HG03571 (cell line): ENCODE data around the gene ANKH.
"Not testable (repeated sequence)": the region's sequence is repeated elsewhere in the genome, so short reads cannot be mapped to it uniquely, and the experiment has no call there.

ENCODE experiments used
- ATAC-seq: cut with Tn5 transposase; IDR thresholded peaks from one replicate; pipeline ENCODE4 v1.9.1; 2021; ENCODE audit not compliant: unreplicated experiment

ANKH gene

GRCh38 chr5:14884062-14884612, 12.6 kb upstream of the ANKH start:
- ATAC-seq: no peak

DNA sequence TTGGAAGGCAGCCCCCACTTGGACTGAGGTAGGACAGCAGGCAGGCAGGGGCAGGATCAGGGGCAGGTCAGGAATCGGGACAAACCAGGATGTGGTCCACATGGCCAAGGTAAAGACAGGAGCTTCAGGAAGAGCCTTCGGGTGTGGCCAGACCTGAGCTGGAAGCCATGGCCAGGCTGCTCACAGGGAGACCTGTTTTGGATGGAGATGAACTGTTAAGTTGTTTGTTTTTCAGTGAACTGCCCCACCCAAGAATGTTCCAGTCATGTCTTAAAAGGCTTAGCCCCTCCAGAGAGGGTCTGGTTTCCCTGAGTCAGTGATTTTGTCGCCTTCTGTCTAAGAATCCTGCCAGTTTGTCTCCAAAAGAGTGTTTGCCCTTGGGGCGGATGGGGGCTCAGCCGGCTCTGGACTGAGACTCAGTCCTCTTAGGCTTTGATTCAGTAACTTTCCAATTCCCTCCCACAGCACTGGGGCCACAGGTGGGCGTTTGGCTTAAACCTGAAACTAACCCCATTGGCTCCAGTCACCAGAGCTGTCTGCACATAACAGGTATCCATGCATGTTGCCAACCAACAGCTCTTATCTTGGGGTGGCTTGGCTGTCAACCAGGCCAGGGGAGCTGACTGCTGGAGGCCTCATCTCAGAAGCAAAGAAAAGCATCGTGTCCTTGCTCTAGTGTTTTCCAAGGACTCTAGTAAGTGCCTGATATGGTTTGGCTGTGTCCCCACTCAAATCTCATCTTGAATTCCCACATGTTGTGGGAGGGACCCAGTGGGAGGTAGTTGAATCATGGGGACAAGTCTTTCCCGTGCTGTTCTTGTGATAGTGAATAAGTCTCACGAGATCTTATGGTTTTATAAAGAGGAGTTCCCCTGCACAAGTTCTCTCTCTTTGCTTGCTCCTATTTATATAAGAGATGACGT, 11.3 kb upstream of the ANKH start:
- ATAC-seq: no peak

- no peak for ATAC-seq
Measured at GRCh38 chr5:14881826-14882225, 10.2 kb upstream of the ANKH start.

- ATAC-seq: no peak
Measured at GRCh38 chr5:14880688-14881087, 9.1 kb upstream of the ANKH start.

DNA sequence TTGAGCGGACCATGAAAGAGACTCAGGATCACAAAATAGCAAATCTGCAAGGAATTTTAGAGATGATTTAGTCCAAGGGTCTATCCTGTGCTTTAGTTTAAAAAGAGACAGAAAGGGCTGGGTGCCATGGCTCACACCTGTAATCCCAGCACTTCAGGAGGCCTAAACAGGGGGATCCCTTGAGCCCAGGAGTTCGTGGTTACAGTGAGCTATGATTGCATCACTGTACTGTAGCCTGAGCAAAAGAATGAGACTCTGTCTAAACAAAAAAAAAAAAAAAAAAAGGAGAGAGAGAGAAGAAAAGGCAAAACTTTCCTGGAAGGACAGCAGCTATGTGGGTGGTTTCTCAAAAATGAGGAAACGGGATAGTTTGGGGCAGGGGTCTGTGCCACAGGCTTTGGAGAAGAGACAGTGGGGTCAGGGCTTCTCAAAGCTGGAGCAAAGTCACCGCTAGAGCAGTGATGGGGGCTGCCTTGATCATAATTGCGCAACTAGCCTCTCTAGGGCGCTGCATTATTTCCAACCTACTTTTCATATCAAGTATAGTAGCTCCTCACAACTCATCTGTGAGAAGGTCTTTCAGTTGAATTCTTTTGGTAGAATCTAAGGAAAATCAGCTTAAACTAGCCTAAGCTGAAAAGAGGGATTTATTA, 8.5 kb upstream of the ANKH start:
- ATAC-seq: no peak

DNA sequence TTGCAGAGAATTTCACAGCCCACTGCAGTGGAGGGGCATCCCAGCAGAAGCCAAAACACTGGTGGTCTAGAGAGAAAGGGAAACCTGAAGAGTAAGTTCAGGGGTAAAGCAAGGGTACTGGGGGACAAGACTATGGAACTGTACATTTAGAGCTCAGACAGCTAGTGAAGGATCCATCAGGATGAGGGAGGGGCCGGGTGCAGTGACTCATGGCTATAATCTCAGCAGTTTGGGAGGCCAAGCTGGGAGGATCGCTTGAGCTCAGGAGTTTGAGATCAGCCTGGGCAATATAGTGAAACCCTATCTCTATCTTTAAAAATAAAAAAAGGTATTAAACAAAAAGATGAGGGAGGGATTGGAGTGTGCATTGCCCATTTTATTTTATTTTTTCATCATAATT, 7.8 kb upstream of the ANKH start:
- no peak for ATAC-seq

- not testable (repeated sequence) for ATAC-seq
Measured at GRCh38 chr5:14878192-14878591, 6.6 kb upstream of the ANKH start.

GRCh38 chr5:14876095-14876494, 4.5 kb upstream of the ANKH start:
- ATAC-seq: no peak

- ATAC-seq: no peak
Measured at GRCh38 chr5:14873790-14874189, 2.2 kb upstream of the ANKH start.

GRCh38 chr5:14873093-14873492, 1.5 kb upstream of the ANKH start:
- no peak for ATAC-seq

GRCh38 chr5:14872070-14872989, 752 bp upstream of the ANKH start:
- ATAC-seq: peak; percentile 36

DNA sequence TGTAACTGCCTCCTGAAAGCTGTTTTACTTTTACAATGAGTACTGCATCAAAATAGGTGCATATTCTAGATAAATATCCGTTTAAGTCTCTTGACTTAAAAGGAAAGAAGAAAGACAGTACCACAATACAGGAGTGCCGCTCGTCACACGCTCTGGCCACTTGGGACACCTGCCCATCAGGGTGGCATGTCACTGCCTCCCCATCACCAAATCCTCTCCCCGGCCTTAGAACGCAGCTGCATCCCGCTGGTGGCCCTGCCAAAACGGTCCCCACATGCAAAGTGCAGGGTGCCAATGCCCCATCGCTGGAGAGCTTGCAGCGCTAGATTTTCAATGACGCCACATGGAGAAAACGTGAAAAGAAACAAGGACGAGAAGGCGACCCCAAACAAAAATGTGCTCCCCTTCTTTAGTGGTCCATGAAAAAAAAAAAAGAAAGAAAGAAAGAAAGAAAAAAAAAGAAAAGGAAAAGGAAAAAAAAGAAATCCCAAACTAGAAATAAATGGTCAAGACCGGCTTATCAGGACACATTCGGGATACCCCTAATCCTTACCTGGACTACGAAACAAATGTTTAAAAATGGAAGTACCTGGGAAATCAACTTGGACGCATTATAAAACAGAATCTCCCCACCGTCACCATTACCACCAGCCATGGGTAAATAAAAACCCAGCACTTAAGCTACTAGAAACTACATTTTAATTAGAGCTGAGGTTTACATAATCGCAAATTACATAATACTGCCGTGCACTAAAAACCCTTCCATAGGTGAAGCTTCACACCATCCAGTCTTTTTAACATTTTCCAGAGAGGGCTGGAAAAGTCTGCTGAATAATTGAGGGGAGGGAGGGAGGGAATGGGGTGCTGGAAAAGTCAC, 1.0 kb downstream of the ANKH start:
- ATAC-seq: no peak

DNA sequence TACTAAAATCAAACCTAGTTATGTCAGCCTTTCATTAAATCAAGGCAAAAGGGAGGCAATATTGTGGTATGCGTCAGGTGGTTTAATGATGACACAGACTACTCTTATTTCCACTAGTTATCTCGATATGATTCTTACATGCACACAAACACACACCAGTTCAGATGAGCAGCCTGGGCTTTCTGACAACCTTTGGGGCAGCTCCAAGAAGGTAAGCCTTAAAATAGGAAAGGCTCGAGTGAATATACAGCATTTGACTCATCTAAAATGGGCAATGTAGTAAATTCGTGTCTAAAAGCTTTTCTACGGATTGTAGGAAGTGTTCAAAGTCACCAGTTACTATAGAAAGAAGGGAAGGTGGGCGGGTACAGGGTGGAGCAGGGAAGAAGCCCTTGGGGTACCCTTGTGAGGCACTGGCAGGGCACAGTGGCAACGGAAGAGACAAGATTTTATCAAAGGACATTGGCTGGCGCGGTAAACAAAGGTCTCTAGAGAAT, 1.9 kb downstream of the ANKH start:
- ATAC-seq: no peak

DNA sequence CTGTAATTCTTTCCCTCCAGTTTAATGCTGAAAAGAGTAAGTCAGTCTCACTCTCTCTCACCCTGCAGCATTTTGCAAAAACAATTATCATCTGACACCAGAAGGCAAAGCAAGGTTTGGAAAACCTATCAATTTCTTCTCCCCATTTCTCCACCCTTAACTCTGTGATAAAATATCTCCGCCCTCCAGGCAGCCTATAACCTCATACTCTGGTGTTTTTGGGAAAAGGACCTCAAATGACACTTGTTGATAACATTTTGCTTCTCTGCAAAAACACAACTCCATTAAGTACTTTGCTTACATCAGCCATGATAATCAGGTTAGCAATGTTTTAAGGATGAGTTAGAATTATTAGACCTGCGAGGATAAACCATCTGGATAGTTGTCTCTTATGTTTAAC, 2.3 kb downstream of the ANKH start:
- ATAC-seq: no peak

DNA sequence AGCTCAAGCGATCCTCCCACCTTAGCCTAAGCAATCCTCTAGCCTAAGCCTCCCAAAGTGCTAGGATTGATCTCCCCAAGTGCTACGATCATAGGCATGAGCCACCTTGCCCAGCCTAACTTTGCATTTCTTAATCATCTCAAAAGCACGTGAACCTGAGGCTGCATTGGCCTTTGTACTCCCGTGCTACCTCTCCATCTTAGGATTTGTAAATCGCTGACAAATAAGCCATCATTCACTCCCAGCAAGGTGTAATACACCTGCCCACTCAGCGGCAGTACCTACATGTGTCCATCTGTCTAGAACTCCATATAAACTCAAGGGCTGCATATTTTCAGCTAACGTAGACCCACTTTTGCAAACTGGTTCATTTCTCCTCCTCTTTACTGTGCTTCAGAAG, 2.8 kb downstream of the ANKH start:
- ATAC-seq: no peak

DNA sequence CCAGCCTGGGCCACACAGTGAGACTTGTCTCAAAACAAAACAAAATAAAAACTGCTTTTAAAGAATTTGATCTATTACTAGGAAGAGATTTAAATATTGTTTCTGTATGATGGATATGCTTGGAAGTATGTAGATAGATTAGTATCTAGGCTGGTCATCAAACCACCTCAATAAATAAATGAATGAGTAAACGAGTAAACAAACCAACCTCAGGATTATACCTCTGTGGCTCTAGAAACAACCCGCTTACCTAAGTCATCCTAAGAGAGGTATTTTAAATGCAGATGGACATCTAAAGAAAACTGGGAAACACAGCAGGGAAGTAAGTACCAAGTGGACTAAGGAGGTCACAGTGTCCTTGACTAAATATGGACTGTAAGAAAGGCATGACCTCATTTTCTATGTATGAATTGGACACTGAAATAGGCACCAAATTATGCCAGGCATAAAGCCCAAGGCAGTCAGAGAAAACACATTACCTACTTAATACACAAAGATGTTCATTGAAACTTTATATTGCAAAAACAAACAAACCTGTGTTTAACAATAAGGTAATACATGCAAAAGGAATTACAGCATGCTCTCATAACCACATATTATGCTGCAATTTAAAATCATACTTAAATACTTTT, 7.3 kb downstream of the ANKH start:
- ATAC-seq: no peak

GRCh38 chr5:14863105-14863504, 8.5 kb downstream of the ANKH start:
- ATAC-seq: no peak

DNA sequence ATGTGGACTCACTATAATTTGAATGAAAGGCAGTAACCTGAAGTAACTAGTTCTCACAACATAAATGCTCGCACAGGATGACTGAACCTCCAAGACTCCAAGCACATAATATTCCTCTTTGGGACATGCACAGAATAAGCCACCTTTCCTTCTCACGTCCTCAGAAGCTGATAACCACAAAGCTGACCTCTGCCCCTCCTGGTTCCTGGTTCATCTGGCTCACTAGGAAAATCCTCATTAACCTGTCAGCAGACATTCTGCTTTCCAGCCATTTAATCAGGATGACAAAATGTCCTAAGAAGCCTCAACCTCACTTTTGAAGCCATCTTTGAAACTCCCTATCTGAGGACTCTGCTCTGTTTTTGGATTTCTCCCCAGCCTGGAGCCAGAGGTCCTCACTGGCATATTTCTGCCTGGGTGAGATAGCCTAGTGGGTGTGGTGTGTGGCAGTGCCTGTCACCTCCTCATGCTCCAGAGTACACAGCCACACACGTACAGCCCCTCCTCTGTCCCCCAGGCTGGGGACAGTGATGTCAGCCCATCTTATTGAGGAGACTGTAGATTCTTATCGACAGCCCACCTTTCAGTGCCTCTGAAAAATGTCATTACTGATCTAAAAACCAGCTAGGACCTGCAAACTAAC, 10.3 kb downstream of the ANKH start:
- ATAC-seq: no peak

- no peak for ATAC-seq
Measured at GRCh38 chr5:14859980-14860379, 11.6 kb downstream of the ANKH start.
